Measurements from ENCODE around the gene ABCD4. TPM values are rescaled to one million over a fixed set of nuclear protein-coding genes. Genes with fewer than 3 reads are reported as not detected.
A peak's percentile ranks its signal among the peaks of the same experiment; 100 is the strongest.

ABCD4 gene
- 10 to 100 TPM; 29.8 to 51.7 TPM for total RNA-seq

- 7 to 17% methylated on average over 28 to 61 of the region's 61 CpGs for WGBS, 2 donors
- H3K36me3 ChIP-seq (replicated peaks in 1 of 2; ENCODE audit: insufficient read depth in 1 of 2, low read depth in 2 of 2) = peaks cover 0 to 4% of the 10 kb centered on the region in 2 donors
- ATAC-seq = peak; percentile 99
- H3K4me1 ChIP-seq = peaks cover 14% of the 10 kb centered on the region
- H3K27ac ChIP-seq = peak within 1 kb of the TSS in 3 of 4 donors; percentile 63 to 81 (median 80)
- H3K4me3 ChIP-seq = peak within 1 kb of the TSS; percentile 51 to 79
- intact Hi-C loops (cut with DNase I) = no loop called here
- TF ChIP-seq, protein P1, sequence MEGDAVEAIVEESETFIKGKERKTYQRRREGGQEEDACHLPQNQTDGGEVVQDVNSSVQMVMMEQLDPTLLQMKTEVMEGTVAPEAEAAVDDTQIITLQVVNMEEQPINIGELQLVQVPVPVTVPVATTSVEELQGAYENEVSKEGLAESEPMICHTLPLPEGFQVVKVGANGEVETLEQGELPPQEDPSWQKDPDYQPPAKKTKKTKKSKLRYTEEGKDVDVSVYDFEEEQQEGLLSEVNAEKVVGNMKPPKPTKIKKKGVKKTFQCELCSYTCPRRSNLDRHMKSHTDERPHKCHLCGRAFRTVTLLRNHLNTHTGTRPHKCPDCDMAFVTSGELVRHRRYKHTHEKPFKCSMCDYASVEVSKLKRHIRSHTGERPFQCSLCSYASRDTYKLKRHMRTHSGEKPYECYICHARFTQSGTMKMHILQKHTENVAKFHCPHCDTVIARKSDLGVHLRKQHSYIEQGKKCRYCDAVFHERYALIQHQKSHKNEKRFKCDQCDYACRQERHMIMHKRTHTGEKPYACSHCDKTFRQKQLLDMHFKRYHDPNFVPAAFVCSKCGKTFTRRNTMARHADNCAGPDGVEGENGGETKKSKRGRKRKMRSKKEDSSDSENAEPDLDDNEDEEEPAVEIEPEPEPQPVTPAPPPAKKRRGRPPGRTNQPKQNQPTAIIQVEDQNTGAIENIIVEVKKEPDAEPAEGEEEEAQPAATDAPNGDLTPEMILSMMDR (IDR thresholded peaks at IDR 0.05) = peak in 6 of 7 experiments; percentile 19 to 65 (median 31)
- peak; percentile 73 to 95 (median 93) for TF ChIP-seq POLR2A (IDR thresholded peaks at IDR 0.05)
- no peaks in the 10 kb centered on the region for H3K9me3 ChIP-seq
- DNase-seq = peak; percentile 93 to 98 (median 94)
- H3K27me3 ChIP-seq = no peaks in the 10 kb centered on the region
These were observed at the start of gene ABCD4 for GRCh38 chr14:74302634-74303569. TSS of gene ABCD4 (minus strand) at chr14:74302934. CDS start at chr14:74302912, 22 bp downstream.

- Histone ChIP-seq H3K9me3 (no peaks in the 10 kb centered on the region), H3K27me3 (no peaks in the 10 kb centered on the region), H3K4me3 (no peak overlapping the region), H3K27ac (no peak overlapping the region), H3K36me3 (replicated peaks in 1 of 2; ENCODE audit: insufficient read depth in 1 of 2, low read depth in 2 of 2) (no peaks in the 10 kb centered on the region), H3K4me1 (peaks cover 23% of the 10 kb centered on the region)
- DNase-seq (no peak), ATAC-seq (no peak)
- WGBS, 2 donors = 2 to 3% methylated on average over 1 of the region's 1 CpG
- intact Hi-C loops (cut with DNase I) = loop anchor here (10.0 kb wide), 1 partner anchor 134 kb away; no protein-coding TSS in a partner anchor
- TF ChIP-seq, protein P1 (IDR thresholded peaks at IDR 0.05) = no peak
- no peak for TF ChIP-seq POLR2A (IDR thresholded peaks at IDR 0.05)
These were observed 48.2 kb upstream of the ABCD4 start for GRCh38 chr14:74350928-74351323.

DNA sequence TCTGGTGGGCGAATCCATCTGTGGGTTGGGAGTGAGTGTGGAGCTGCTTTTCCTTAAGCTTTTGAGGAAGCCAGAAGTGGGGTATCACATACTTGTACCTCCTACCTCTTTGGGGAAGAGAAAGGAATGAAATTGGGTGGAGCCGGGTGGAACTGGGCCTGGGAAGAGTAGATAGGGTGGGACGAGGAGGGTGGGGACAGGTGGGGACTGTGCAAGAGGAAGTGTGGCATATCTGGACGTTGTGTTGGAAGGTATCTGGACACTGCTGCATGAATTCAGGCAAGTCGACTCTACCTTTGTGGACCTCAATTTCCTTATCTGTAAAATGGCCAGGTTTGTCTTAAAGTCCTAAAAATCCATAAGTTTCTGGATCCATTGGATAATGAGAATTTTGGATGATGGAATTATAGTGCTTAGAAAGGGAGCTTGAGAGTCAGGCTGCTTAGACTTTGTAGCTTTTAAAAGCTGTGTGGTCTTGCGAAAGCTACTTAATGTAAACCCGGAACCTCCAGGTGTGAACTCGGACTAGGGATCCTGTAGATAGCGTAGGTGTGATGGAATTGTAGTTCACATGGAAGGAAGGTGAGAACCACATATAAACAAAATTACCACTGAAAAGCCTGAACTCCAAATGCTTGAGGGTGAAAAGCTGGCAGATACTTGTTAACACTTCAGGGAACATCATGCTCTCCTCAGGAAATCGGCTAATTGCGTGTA lies 47.6 kb upstream of the ABCD4 start:
- 29 to 37% methylated on average over 11 of the region's 11 CpGs for WGBS, 2 donors
- no peak for TF ChIP-seq POLR2A (IDR thresholded peaks at IDR 0.05)
- TF ChIP-seq, protein P1 (IDR thresholded peaks at IDR 0.05) = no peak
- intact Hi-C loops (cut with DNase I) = loop anchor here (10.0 kb wide), 1 partner anchor 134 kb away; no protein-coding TSS in a partner anchor
- ATAC-seq = no peak
- Histone ChIP-seq H3K4me3 (no peak overlapping the region), H3K27ac (no peak overlapping the region), H3K9me3 (no peaks in the 10 kb centered on the region), H3K36me3 (replicated peaks in 1 of 2; ENCODE audit: insufficient read depth in 1 of 2, low read depth in 2 of 2) (no peaks in the 10 kb centered on the region), H3K27me3 (no peaks in the 10 kb centered on the region), H3K4me1 (peaks cover 23% of the 10 kb centered on the region)
- no peak for DNase-seq

DNA sequence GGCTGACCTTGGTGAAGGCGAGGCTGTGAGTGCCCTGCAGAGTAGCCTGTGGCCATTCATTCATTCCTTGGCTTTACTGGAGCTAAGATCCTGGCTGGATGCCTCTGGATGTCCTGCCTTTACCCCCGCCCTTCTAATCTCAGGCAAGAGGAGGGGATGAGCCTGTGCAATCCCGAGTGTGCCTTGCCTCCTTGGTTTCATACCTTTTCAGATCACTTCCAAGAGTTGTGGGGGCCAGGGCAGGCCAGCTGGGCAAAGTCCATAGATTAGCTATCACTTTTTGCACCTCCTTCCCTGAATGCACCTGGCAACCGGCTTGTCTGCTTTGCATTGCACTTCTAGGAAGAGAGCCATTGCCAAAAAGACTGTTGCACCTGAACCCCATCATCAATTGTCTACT lies 47.0 kb upstream of the ABCD4 start:
- no peak for TF ChIP-seq POLR2A (IDR thresholded peaks at IDR 0.05)
- TF ChIP-seq, protein P1 (IDR thresholded peaks at IDR 0.05) = no peak
- intact Hi-C loops (cut with DNase I) = loop anchor here (10.0 kb wide), 1 partner anchor 135 kb away; no protein-coding TSS in a partner anchor
- 21 to 22% methylated on average over 3 to 4 of the region's 4 CpGs for WGBS, 2 donors
- H3K4me3 ChIP-seq = no peak overlapping the region
- DNase-seq (peak; percentile 53 to 82 (median 66)), ATAC-seq (peak; percentile 77)
- no peak overlapping the region for H3K27ac ChIP-seq
- H3K27me3 ChIP-seq = no peaks in the 10 kb centered on the region
- H3K9me3 ChIP-seq = no peaks in the 10 kb centered on the region
- H3K4me1 ChIP-seq = peaks cover 23% of the 10 kb centered on the region
- H3K36me3 ChIP-seq (replicated peaks in 1 of 2; ENCODE audit: insufficient read depth in 1 of 2, low read depth in 2 of 2) = no peaks in the 10 kb centered on the region

Measured in body of pancreas (tissue), 4 donors.